Stimulated activated CD4-positive, alpha-beta T cell treated with anti-CD3 and anti-CD28 coated beads, Interleukin-12 subunit alpha, Interleukin-12 subunit beta, amount 100 ng/mL, for 24 hours (primary cell): ENCODE data around the gene FAM131B.
"Not testable (repeated sequence)": the region's sequence is repeated elsewhere in the genome, so short reads cannot be mapped to it uniquely, and the experiment has no call there.

Experiments
- DNase-seq, 2 experiments: peaks; one replicate each; pipeline ENCODE4 v3.0.0-alpha.2; 2020; ENCODE audit warnings: low read depth in 2 of 2

The FAM131B gene

GRCh38 chr7:143362131-143363015 is at the start of gene FAM131B:
TSS of gene FAM131B (minus strand) at chr7:143362713. CDS start at chr7:143362603, 110 bp downstream.
- no peak for DNase-seq

- no peak for DNase-seq
Observed at GRCh38 chr7:143411976-143412708, 49.6 kb upstream of the FAM131B start.

- no peak for DNase-seq
Observed at GRCh38 chr7:143410521-143411004, 48.0 kb upstream of the FAM131B start.

- DNase-seq = peak in 1 of 2 experiments; percentile 18
Observed at GRCh38 chr7:143408686-143409561, 46.4 kb upstream of the FAM131B start, which contains the start of gene EPHA1. TSS of gene EPHA1 (minus strand) at chr7:143408856. CDS start at chr7:143408805, 51 bp downstream.

- DNase-seq = no peak
Observed at GRCh38 chr7:143408252-143408685, 45.8 kb upstream of the FAM131B start.

- no peak for DNase-seq
Observed at GRCh38 chr7:143407287-143408251, 45.1 kb upstream of the FAM131B start.

GRCh38 chr7:143406002-143406357 is 43.5 kb upstream of the FAM131B start:
- DNase-seq = no peak

GRCh38 chr7:143405173-143406001 is 42.9 kb upstream of the FAM131B start:
- DNase-seq = no peak

GRCh38 chr7:143402233-143402632 is 39.7 kb upstream of the FAM131B start:
- DNase-seq = not testable (repeated sequence)

- DNase-seq = no peak
Observed at GRCh38 chr7:143401265-143401664, 38.8 kb upstream of the FAM131B start.

GRCh38 chr7:143399642-143400041 is 37.1 kb upstream of the FAM131B start:
- no peak for DNase-seq

GRCh38 chr7:143399151-143399550 is 36.6 kb upstream of the FAM131B start:
- DNase-seq = no peak

- DNase-seq = no peak
Observed at GRCh38 chr7:143398616-143399015, 36.1 kb upstream of the FAM131B start.

- no peak for DNase-seq
Observed at GRCh38 chr7:143397710-143398530, 35.4 kb upstream of the FAM131B start.

- no peak for DNase-seq
Observed at GRCh38 chr7:143396625-143397556, 34.4 kb upstream of the FAM131B start.

GRCh38 chr7:143396182-143396581 is 33.7 kb upstream of the FAM131B start:
- no peak for DNase-seq
